Natural killer cell treated with Interleukin-12 subunit alpha and Interleukin-12 subunit beta and Interleukin-15 and Interleukin-18, amount 100 ng/mL, for 72 hours (primary cell): Measurements from ENCODE around the gene OTUD1. TPM values are rescaled to one million over a fixed set of nuclear protein-coding genes. Genes with fewer than 3 reads are reported as not detected.
"Not testable (repeated sequence)": the region's sequence is repeated elsewhere in the genome, so short reads cannot be mapped to it uniquely, and the experiment has no call there.

Experiments
- ATAC-seq, 2 donors: fragments of 150-1000 bp; cut with Tn5 transposase in 1 of 2; sonication (Bioruptor Pico), chemical (Tn5 transposase) in 1 of 2; 2 replicates each; pipeline ENCODE4 v1.10.0; 2021
- DNase-seq: peaks from one replicate; pipeline ENCODE4 v3.0.0; 2022; ENCODE audit warnings: low spot score
- H3K27ac Mint-ChIP-seq, 2 donors: 1 replicate in 1 of 2; 2 replicates in 1 of 2; pipeline ENCODE4 v1.8.0; 2022; ENCODE audit warnings: mixed read lengths in 2 of 2, mild to moderate bottlenecking in 1 of 2, moderate library complexity in 1 of 2
- H3K27me3 Mint-ChIP-seq, 2 donors: 1 replicate in 1 of 2; 2 replicates in 1 of 2; pipeline ENCODE4 v1.8.0; 2022; ENCODE audit warnings: mixed read lengths in 2 of 2
- H3K36me3 Mint-ChIP-seq: one replicate; pipeline ENCODE4 v1.8.0; 2022; ENCODE audit warnings: mixed read lengths
- H3K4me1 Mint-ChIP-seq, 2 donors: 1 replicate in 1 of 2; 2 replicates in 1 of 2; pipeline ENCODE4 v1.8.0; 2022; ENCODE audit warnings: low read depth in 2 of 2, mixed read lengths in 2 of 2, mild to moderate bottlenecking in 1 of 2
- H3K4me3 Mint-ChIP-seq: one replicate; pipeline ENCODE4 v1.8.0; 2022; ENCODE audit warnings: mixed read lengths
- H3K9me3 Mint-ChIP-seq: 2 replicates; pipeline ENCODE4 v1.8.0; 2022; ENCODE audit warnings: mixed read lengths
- total RNA-seq, 2 donors: library from RNA; stranded (reverse); gene quantifications; one replicate each; pipeline ENCODE4 v1.2.3, GENCODE V29; 2022

Gene OTUD1, protein sequence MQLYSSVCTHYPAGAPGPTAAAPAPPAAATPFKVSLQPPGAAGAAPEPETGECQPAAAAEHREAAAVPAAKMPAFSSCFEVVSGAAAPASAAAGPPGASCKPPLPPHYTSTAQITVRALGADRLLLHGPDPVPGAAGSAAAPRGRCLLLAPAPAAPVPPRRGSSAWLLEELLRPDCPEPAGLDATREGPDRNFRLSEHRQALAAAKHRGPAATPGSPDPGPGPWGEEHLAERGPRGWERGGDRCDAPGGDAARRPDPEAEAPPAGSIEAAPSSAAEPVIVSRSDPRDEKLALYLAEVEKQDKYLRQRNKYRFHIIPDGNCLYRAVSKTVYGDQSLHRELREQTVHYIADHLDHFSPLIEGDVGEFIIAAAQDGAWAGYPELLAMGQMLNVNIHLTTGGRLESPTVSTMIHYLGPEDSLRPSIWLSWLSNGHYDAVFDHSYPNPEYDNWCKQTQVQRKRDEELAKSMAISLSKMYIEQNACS
- 1 to 10 TPM; 2.9 to 3.7 TPM for total RNA-seq

DNA sequence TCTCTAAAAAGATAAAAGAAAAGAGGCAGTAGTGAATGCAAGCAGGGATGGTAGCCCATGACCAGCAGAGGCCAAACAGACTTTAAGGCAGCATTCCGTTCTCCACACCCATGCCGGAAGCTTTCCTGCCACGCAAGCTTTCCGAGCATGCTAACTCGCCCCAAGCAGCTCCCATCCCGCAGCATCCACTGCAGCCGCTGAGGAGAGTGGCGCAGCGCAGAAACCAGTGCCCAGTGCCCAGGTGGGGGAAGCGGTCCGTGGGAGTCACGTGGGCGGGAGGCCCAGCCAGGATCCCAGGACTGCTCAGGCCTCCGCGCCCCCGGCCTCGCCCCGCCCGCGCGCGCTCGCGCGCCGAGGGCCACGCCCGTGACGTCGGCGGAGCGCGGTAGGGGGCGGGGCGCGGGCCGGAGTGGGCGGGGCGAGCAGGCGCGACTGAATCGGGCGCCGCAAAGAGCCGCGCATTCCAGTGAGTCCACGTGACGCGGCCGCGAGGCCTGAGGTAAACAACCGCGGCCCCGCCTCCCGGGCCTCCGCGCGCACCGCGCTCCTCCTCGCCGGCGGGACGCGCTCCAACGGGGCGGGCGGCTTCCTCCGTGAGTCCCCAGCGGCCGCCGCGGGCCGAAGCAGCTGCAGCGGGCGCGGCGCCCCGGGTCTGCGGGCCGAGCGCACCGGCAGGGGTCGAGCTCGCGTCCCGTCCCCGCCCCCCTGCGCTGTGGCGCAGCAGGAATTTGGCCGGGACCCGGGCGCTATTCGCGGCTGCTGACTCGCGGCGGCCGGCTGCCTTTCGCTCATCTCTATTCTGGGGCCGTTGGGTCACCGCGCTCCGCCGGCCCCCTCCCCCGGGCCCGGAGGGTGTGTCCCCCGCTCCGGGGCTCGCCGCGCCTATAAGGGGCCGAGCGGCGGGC, at the start of gene OTUD1:
TSS of gene OTUD1 (plus strand) at position 529 of the 905 bp plus-strand sequence. CDS start 383 bp downstream, outside the sequence.
- Mint-ChIP-seq H3K27me3 (no peaks in the 10 kb centered on the region), H3K9me3 (no peaks in the 10 kb centered on the region), H3K27ac (peak within 1 kb of the TSS; percentile 61 to 67), H3K36me3 (no peaks in the 10 kb centered on the region), H3K4me3 (peak within 1 kb of the TSS; percentile 74), H3K4me1 (peaks cover 16 to 27% of the 10 kb centered on the region in 2 donors)
- DNase-seq (peak; percentile 95), ATAC-seq (peak; percentile 94 to 96)

DNA sequence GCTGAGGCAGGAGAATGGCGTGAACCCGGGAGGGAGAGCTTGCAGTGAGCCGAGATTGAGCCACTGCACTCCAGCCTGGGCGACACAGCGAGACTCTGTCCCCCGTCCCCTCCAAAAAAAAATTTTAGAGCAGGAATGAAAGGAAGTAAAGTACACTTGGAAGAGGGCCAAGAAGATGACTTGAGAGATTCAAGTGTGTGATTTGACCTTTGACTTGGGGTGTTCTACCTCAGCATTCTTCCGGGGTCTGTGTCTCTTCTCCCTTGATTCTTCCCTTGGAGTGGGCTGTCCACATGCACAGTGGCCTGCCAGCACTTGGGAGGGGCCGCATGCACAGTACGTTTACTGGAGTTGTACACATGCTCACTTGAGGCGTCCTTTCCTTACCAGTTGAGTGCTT, 48.5 kb upstream of the OTUD1 start:
- not testable (repeated sequence) for H3K27ac Mint-ChIP-seq, H3K4me3 Mint-ChIP-seq

DNA sequence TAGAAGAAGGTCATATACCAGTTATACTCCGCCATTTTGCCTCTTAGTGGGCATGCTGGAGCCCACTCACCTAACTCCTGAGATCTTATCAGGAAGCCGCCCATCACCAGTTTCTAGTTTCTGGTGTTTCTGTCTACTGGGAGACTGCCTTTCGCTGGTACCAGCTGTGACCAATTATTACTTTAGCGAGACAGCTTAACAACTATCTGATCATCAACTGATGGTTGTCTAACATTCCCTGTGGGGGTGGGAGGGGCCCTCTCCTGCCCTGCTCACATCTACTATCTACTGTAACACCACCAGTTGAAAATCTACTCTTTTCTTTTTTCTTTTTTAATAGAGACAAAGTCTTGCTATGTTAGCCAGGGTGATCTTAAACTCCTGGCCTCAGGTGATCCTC, 48.1 kb upstream of the OTUD1 start:
- Mint-ChIP-seq H3K27me3 (peaks cover 5 to 17% of the 10 kb centered on the region in 2 donors), H3K36me3 (no peaks in the 10 kb centered on the region), H3K4me3 (no peak overlapping the region), H3K9me3 (peaks cover 2% of the 10 kb centered on the region), H3K4me1 (no peaks in the 10 kb centered on the region), H3K27ac (no peak overlapping the region)
- DNase-seq, result no peak
- ATAC-seq, result no peak

More for the DNA sequence above, 48.5 kb upstream of the OTUD1 start:
- DNase-seq, H3K4me1 Mint-ChIP-seq, H3K36me3 Mint-ChIP-seq, H3K9me3 Mint-ChIP-seq, ATAC-seq: not testable (repeated sequence)
- peaks cover 5 to 17% of the 10 kb centered on the region in 2 donors for H3K27me3 Mint-ChIP-seq

DNA sequence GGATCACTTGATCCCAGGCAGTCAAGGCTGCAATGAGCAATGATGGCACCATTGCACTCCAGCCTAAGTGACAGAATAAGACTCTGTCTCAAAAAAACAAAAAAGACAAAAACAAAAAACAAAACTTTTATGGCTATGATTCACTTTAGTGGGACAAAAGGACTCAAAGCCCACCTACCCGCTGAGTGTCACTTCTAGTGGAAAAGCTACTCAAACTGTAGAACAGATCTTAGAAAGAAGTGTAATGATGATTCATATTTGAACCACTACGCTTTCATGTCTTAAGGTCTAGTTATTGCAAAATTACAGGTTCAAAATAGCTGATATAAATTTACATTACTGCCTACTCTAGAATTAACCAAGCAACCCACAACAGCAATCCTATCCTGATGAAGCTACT, 47.1 kb upstream of the OTUD1 start:
- peaks cover 5 to 17% of the 10 kb centered on the region in 2 donors for H3K27me3 Mint-ChIP-seq
- DNase-seq (no peak), ATAC-seq (no peak)
- H3K36me3 Mint-ChIP-seq, result no peaks in the 10 kb centered on the region
- peaks cover 2% of the 10 kb centered on the region for H3K9me3 Mint-ChIP-seq
- H3K27ac Mint-ChIP-seq, result no peak overlapping the region
- H3K4me1 Mint-ChIP-seq, result no peaks in the 10 kb centered on the region
- no peak overlapping the region for H3K4me3 Mint-ChIP-seq

DNA sequence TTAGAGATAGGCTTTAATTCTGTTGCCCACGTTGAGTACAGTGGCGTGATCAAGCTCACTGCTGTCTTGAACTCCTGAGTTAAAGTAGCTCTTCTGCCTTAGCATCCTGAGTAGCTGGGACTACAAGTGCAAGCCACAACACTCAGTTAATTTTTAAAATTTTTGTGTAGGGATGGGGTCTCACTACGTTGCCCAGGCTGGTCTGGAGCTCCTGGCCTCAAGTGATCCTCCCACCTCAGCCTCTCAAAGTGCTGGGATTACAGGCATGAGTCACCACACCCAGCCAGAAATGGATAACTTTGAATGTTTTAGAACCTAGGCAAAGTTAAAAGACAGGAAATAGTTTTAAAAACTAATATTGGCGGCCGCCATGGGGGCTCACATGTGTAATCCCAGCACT, 43.9 kb upstream of the OTUD1 start:
- Mint-ChIP-seq H3K27ac (no peak overlapping the region), H3K9me3 (no peaks in the 10 kb centered on the region), H3K4me1 (no peaks in the 10 kb centered on the region), H3K36me3 (no peaks in the 10 kb centered on the region), H3K27me3 (peaks cover 3 to 8% of the 10 kb centered on the region in 2 donors), H3K4me3 (no peak overlapping the region)
- no peak for DNase-seq
- ATAC-seq, result no peak

DNA sequence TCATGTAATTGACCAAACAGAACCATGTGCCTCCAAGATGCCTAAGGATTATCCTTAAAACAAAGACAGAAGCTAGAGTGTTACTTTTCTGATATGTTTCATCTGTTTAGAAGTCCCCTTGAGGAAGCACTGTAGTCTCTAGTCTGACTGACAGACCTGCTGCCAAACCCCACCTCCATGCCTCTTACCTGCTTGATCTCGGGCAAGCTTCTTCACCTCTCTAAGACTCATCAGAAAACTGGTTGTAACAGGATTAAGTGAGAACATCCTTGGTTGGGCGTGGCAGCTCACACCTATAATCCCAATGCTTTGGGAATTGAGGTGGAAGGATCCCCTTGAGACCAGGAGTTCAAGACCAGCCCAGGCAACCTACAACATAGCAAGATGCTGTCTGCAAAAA, 42.2 kb upstream of the OTUD1 start:
- no peaks in the 10 kb centered on the region for H3K36me3 Mint-ChIP-seq
- H3K27me3 Mint-ChIP-seq, result peaks cover 7 to 16% of the 10 kb centered on the region in 2 donors
- no peaks in the 10 kb centered on the region for H3K9me3 Mint-ChIP-seq
- H3K27ac Mint-ChIP-seq, result no peak overlapping the region
- ATAC-seq (no peak), DNase-seq (no peak)
- no peak overlapping the region for H3K4me3 Mint-ChIP-seq
- no peaks in the 10 kb centered on the region for H3K4me1 Mint-ChIP-seq

DNA sequence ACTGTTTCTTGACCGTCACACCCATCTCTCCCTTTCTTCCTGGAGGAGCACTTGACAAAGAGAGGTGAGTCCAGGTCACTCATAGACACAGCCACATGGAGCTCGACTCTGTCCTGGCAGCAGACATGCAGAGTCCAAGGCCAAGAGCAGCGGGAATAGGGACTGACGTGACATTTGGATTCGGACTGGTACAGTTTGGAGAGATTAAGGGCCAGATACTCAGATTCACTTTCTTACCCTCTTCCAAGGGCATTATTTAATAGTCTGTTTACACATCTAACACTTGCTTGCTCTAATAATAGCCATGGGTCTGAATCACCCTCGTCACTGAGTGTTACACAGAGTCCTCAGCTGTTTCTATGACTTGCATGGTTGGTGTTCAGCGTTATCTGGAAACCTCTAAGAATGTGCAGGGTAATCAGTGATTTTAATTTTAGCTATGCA, 39.2 kb upstream of the OTUD1 start:
- Mint-ChIP-seq H3K27me3 (peaks cover 7 to 10% of the 10 kb centered on the region in 2 donors), H3K36me3 (no peaks in the 10 kb centered on the region), H3K4me3 (no peak overlapping the region), H3K27ac (no peak overlapping the region), H3K4me1 (no peaks in the 10 kb centered on the region), H3K9me3 (no peaks in the 10 kb centered on the region)
- no peak for ATAC-seq
- no peak for DNase-seq

DNA sequence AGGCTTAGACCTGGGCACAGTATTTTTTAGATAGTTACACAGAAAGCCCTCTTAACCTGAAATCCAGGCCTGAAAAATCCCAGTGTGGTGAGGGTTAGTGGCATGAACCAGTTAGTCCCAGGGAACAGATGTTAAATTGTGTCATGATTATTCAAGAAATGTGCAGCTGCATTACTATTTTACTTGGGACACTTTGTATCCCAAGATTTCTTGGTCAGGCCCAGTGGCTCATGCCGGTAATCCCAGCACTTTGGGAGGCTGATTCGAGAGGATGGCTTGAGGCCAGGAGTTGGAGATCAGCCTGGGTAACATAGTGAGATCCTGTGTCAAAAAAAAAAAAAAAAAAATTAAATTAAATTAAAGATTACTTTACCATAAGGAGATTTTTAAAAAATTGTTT, 36.0 kb upstream of the OTUD1 start:
- Mint-ChIP-seq H3K9me3 (no peaks in the 10 kb centered on the region), H3K4me3 (no peak overlapping the region), H3K27ac (no peak overlapping the region), H3K27me3 (peaks cover 8 to 13% of the 10 kb centered on the region in 2 donors), H3K36me3 (no peaks in the 10 kb centered on the region), H3K4me1 (no peaks in the 10 kb centered on the region)
- DNase-seq (no peak), ATAC-seq (no peak)

DNA sequence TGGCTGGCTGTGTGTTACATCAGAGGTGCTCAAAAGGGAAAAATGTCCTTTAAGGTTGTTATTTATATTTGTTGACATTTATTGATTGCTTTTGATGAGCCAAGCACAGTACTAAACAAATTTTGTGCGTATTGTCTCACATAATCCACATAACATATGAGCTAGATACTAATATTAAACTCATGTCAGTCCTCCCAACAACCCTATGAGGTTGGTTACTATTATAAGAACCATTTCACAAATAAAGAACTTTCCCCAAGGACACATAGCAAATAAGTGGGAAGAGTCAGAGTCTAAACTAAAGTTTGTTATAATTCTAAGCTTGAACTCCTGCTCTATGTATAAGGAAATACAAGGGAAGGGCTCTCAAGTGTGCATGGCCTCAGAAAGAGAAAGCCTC, 35.6 kb upstream of the OTUD1 start:
- H3K36me3 Mint-ChIP-seq, result no peaks in the 10 kb centered on the region
- peaks cover 8 to 13% of the 10 kb centered on the region in 2 donors for H3K27me3 Mint-ChIP-seq
- no peaks in the 10 kb centered on the region for H3K9me3 Mint-ChIP-seq
- no peak overlapping the region for H3K4me3 Mint-ChIP-seq
- no peaks in the 10 kb centered on the region for H3K4me1 Mint-ChIP-seq
- no peak overlapping the region for H3K27ac Mint-ChIP-seq
- no peak for DNase-seq
- ATAC-seq, result no peak

DNA sequence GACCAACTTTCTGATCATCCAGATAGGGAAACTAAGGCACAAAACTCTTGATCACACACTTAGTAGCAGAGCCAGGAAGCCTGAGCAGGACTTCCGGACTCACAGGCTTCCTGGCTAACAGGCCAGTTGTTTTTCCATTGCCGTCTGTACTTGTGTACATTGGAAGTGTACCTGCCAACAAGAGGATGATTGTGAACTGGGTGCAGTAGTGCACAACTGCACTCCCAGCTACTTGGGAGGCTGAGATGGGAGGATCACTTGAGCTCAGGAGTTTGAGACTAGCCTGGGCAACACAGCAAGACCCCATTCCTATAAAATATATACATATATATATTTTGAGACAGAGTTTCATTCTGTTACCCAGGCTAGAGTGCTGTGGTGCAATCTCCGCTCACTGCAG, 35.2 kb upstream of the OTUD1 start:
- no peak overlapping the region for H3K27ac Mint-ChIP-seq
- no peaks in the 10 kb centered on the region for H3K4me1 Mint-ChIP-seq
- H3K4me3 Mint-ChIP-seq, result no peak overlapping the region
- ATAC-seq (no peak), DNase-seq (no peak)
- H3K36me3 Mint-ChIP-seq, result no peaks in the 10 kb centered on the region
- no peaks in the 10 kb centered on the region for H3K9me3 Mint-ChIP-seq
- peaks cover 8 to 13% of the 10 kb centered on the region in 2 donors for H3K27me3 Mint-ChIP-seq

DNA sequence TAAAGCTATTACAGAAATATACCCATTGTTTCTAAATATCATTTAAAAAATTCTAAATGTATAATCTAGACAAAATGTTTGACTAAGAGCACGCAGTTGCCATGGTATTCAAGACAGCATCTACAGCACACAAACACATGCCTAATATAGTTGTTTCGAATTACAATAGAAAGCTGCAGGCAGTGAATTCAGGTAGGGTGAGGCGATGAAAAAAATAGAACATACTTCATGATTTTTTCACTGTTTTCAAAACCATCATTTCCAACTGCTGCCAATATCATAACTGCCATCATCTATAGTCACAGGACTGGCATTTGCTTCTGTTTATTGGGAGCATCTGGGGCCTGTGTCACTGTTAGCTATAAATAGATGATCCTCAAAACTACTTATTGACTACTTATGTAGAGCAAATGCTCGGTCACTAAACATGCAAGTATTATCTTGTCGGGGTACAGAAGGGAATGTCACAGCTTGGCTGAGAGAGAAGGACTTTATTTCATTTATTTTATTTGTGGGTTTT, 34.4 kb upstream of the OTUD1 start:
- Mint-ChIP-seq H3K27me3 (peaks cover 8 to 11% of the 10 kb centered on the region in 2 donors), H3K4me3 (no peak overlapping the region), H3K36me3 (no peaks in the 10 kb centered on the region), H3K9me3 (no peaks in the 10 kb centered on the region), H3K27ac (no peak overlapping the region), H3K4me1 (no peaks in the 10 kb centered on the region)
- ATAC-seq, result no peak
- no peak for DNase-seq

DNA sequence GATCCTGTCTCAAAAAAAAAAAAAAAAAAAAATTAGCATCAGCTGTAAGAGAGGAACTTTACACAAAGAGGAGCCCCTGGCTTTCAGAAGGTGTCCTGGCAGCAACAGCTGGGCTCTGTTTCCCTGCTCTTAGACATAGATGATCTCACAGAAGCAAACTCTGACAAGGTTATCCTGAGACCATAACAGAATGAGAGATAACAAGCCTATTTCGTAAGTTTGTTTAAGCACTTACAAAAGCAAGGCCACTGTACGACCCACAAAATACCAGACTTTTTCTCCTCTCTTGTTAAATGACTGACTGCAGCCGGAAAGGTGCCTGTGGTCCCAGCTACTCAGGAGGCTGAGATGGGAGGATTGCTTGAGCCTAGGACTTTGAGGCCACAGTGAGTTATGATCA, 33.3 kb upstream of the OTUD1 start:
- H3K36me3 Mint-ChIP-seq, result no peaks in the 10 kb centered on the region
- H3K4me3 Mint-ChIP-seq, result no peak overlapping the region
- H3K27ac Mint-ChIP-seq, result no peak overlapping the region
- no peaks in the 10 kb centered on the region for H3K4me1 Mint-ChIP-seq
- ATAC-seq (no peak), DNase-seq (no peak)
- H3K9me3 Mint-ChIP-seq, result no peaks in the 10 kb centered on the region
- H3K27me3 Mint-ChIP-seq, result peaks cover 5 to 8% of the 10 kb centered on the region in 2 donors

DNA sequence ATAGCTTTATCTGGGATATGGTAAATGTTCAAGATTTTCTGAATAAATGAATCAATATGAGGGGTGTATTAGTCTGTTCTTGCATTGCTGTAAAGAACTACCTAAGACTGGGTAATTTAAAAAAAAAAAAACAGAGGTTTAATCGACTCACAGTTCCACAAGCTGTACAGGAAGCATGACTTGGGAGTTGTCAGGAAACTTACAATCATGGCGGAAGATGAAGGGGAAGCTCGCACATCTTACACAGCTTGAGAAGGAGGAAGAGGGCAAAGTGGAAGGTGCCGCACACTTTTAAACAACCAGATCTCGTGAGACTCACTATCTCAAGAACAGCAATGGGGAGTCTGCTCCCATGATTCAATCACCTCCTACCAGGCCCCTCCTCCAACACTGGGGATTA, 32.5 kb upstream of the OTUD1 start:
- Mint-ChIP-seq H3K4me1 (no peaks in the 10 kb centered on the region), H3K27ac (no peak overlapping the region)
- ATAC-seq, result no peak

More for the DNA sequence above, 32.5 kb upstream of the OTUD1 start:
- H3K4me3 Mint-ChIP-seq, result no peak overlapping the region
- DNase-seq, result no peak
- H3K27me3 Mint-ChIP-seq, result peaks cover 0 to 5% of the 10 kb centered on the region in 2 donors
- H3K36me3 Mint-ChIP-seq, result no peaks in the 10 kb centered on the region
- no peaks in the 10 kb centered on the region for H3K9me3 Mint-ChIP-seq
